Measurements from ENCODE around the gene SH3BGR.
A peak's percentile ranks its signal among the peaks of the same experiment; 100 is the strongest.

Gene SH3BGR

DNA sequence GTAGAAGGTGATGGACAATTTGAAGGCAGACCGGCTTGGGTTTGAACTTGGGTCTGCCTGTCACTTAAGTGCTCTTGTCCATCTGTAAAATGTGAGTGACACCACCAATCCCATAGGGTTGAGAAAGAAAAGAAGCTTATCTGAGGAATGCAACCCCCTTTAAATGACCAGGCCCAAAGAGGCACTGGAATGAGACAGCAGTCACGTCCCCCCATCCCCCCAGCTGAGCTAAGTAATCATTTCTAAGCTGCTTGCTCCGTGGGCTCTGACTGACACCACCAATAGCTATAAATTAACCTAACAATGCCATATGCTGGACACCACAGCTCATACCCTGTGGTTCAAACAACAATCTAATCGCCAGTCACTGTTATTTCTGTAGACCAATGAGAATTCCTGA, 21.3 kb upstream of the SH3BGR start:
- intact Hi-C loops (cut with DNase I; ENCODE audit: low total_unique reads): no loop called here
- H3K27me3 ChIP-seq: no peaks in the 10 kb centered on the region
- no peak for DNase-seq

DNA sequence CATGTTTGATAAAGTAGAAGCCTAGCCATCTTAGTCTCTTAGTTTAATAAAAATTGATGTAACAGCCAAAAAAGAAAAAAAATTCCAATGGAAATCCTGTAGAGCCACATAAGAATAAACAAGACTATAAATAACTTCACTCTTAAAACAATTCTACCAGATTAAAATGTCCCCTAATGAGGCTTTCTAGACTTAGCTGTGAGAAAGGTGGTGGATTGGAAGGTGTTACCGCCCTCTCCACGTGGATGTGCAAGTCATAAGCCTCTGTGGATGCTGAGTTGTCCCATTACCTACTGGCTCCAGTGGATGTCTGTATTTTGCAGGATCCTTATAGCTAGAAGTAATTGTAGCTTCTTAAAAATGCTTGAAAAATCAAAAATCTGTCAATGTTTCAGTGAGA, 20.8 kb upstream of the SH3BGR start:
- TF ChIP-seq, protein P1, sequence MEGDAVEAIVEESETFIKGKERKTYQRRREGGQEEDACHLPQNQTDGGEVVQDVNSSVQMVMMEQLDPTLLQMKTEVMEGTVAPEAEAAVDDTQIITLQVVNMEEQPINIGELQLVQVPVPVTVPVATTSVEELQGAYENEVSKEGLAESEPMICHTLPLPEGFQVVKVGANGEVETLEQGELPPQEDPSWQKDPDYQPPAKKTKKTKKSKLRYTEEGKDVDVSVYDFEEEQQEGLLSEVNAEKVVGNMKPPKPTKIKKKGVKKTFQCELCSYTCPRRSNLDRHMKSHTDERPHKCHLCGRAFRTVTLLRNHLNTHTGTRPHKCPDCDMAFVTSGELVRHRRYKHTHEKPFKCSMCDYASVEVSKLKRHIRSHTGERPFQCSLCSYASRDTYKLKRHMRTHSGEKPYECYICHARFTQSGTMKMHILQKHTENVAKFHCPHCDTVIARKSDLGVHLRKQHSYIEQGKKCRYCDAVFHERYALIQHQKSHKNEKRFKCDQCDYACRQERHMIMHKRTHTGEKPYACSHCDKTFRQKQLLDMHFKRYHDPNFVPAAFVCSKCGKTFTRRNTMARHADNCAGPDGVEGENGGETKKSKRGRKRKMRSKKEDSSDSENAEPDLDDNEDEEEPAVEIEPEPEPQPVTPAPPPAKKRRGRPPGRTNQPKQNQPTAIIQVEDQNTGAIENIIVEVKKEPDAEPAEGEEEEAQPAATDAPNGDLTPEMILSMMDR (IDR thresholded peaks at IDR 0.05): no peak
- Histone ChIP-seq H3K9me3 (no peaks in the 10 kb centered on the region), H3K4me3 (no peak overlapping the region), H3K36me3 (no peaks in the 10 kb centered on the region), H3K4me1 (no peaks in the 10 kb centered on the region), H3K27me3 (no peaks in the 10 kb centered on the region), H3K27ac (no peak overlapping the region)
- intact Hi-C loops (cut with DNase I; ENCODE audit: low total_unique reads): no loop called here
- no peak for DNase-seq

More for the DNA sequence above, 21.3 kb upstream of the SH3BGR start:
- no peak overlapping the region for H3K4me3 ChIP-seq
- no peak overlapping the region for H3K27ac ChIP-seq
- H3K9me3 ChIP-seq: no peaks in the 10 kb centered on the region
- no peaks in the 10 kb centered on the region for H3K36me3 ChIP-seq
- H3K4me1 ChIP-seq: no peaks in the 10 kb centered on the region
- TF ChIP-seq, protein P1 (IDR thresholded peaks at IDR 0.05): no peak

DNA sequence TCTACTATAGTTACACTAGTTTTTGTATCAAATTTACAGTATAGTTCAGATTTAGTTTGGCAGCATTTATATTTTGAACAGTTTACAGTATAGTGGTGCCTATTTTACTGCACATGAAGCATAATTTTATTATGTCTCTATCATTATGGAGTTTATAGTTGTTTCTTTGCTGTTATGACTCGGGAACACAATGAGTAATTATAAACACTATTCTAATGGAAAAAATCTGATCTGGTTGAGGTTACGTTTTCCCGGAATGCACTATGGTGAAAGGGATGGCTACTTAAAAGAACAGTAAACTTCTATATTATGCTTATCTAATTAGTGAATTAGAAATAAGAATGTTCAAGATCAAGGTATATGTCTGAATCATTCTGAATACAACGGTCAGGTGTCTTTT, 16.8 kb upstream of the SH3BGR start:
- TF ChIP-seq, protein P1 (IDR thresholded peaks at IDR 0.05): no peak
- Histone ChIP-seq H3K4me1 (no peaks in the 10 kb centered on the region), H3K36me3 (no peaks in the 10 kb centered on the region), H3K9me3 (no peaks in the 10 kb centered on the region), H3K27ac (no peak overlapping the region), H3K27me3 (no peaks in the 10 kb centered on the region), H3K4me3 (no peak overlapping the region)
- DNase-seq: no peak
- intact Hi-C loops (cut with DNase I; ENCODE audit: low total_unique reads): no loop called here

DNA sequence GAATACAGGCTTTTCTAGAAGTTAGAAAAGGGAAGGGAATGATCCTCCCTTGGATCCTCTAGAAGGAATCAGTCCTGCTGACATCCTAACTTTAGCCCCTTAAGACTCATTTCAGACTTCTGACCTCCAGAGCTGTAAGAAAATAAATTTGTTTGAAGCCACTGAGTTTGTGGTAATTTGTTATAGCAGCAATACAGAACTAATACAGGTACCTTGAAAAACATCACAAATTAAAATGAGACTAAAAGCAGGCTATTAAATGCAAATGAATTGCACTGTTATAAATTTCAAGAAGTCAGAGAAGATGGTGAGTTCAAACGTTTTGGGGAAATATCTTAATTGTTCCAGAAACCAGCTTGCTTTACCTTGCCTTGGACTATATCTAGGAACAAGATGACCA, 12.5 kb upstream of the SH3BGR start:
- DNase-seq: no peak
- intact Hi-C loops (cut with DNase I; ENCODE audit: low total_unique reads): no loop called here
- Histone ChIP-seq H3K9me3 (no peaks in the 10 kb centered on the region), H3K4me1 (no peaks in the 10 kb centered on the region), H3K4me3 (no peak overlapping the region), H3K36me3 (no peaks in the 10 kb centered on the region), H3K27ac (no peak overlapping the region), H3K27me3 (no peaks in the 10 kb centered on the region)
- TF ChIP-seq, protein P1 (IDR thresholded peaks at IDR 0.05): no peak

DNA sequence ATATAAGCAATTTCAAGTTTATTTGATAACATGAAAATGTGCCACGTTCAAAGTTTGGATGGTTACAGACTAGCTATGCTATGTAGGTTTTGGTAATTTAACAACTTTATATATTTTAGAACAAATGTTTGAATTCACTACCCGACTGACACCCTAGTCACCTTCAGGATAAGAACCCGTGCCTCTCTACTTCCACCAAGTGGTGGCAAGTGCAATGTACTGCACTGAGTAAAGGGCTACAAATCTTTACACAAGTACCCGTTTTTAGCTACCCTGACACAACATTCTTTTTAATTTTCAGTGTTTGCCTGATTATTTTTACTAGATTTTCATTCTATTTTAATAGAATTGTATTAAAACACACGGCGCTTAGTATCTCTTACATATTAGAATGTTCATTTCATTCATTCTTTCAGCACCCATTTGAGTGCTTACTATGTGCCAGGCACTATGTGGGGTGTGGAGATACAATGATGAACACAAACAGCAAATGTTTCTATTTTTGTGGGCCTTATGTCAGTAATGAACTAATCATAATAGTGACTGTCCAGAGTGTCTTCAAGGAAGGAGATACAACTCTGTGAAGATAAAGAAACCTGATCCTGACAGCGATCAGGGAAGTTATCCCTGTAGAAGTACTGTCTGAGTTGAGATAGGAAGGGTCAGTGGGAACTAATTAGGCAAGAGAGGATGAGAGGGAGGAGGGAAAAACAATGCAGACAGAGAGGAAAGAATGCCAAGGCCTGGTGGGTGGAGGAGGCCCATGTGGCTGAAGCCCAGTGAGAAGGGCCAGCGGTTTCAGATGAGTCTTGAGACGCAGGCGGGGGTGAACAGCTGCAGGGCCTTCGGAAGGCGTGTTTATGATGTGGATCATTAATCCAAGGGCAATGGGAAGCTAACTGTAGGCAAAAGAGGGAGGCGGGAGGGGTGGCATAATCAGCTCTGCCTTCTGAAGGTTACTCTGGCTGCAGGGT, 10.0 kb upstream of the SH3BGR start:
- Histone ChIP-seq H3K9me3 (no peaks in the 10 kb centered on the region), H3K27me3 (no peaks in the 10 kb centered on the region), H3K4me3 (no peak overlapping the region), H3K27ac (no peak overlapping the region), H3K36me3 (no peaks in the 10 kb centered on the region), H3K4me1 (peaks cover 0 to 14% (median 8%) of the 10 kb centered on the region in 4 donors)
- DNase-seq: no peak
- TF ChIP-seq, protein P1 (IDR thresholded peaks at IDR 0.05): peak; percentile 29 to 46
- intact Hi-C loops (cut with DNase I; ENCODE audit: low total_unique reads): loop anchor here (10.0 kb wide), 1 partner anchor 57 kb away; a partner anchor contains a TSS

Measured in tibial artery (tissue), 4 donors.